ENCODE data around the gene IL17REL. TPM values are rescaled to one million over a fixed set of nuclear protein-coding genes. Genes with fewer than 3 reads are reported as not detected.
A peak's percentile ranks its signal among the peaks of the same experiment; 100 is the strongest.

IL17REL gene
- total and polyA plus RNA-seq, 10 of the 15 experiments (the other 5 are each of a cell fraction or from before 2014, with no cell fraction given), result 0.03 TPM; not detected in 9

DNA sequence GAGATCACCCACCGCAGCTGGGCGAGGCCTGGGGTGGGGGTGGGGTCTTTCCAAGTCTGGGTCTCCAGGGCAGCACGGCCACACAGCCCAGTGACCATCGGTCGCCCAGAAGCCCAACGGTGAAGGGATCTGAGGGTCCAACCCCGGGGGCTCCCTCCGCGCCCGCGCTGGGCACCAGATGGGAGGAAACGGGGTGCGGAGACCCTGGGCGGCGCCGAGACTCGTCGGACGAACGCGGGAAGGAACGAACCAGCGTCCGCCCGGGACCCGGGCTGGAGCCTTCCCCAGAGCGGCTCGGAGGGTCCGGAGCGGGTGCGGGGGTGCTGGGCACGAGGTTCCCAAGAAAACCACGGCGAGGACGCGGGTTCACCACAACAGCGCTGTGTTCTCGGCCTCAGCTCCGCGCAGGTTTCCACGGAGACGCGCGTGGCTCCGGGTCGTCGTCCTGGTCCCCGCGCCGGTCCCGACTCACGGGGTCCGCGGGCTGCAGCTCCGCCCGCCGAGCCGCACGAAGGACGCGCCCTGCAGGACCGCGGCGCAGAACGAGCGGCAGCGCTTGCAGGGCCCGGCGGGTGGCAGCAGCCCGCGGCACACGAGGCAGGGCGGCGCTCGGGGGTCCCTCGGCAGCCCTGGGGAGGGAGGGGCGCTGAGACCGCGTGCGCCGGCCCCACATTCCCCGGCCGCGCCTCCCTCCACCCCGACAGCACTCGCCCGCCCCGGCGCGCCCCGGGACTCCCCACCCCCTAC is 2.3 kb upstream of the IL17REL start (continued):
- TF ChIP-seq, protein P1, sequence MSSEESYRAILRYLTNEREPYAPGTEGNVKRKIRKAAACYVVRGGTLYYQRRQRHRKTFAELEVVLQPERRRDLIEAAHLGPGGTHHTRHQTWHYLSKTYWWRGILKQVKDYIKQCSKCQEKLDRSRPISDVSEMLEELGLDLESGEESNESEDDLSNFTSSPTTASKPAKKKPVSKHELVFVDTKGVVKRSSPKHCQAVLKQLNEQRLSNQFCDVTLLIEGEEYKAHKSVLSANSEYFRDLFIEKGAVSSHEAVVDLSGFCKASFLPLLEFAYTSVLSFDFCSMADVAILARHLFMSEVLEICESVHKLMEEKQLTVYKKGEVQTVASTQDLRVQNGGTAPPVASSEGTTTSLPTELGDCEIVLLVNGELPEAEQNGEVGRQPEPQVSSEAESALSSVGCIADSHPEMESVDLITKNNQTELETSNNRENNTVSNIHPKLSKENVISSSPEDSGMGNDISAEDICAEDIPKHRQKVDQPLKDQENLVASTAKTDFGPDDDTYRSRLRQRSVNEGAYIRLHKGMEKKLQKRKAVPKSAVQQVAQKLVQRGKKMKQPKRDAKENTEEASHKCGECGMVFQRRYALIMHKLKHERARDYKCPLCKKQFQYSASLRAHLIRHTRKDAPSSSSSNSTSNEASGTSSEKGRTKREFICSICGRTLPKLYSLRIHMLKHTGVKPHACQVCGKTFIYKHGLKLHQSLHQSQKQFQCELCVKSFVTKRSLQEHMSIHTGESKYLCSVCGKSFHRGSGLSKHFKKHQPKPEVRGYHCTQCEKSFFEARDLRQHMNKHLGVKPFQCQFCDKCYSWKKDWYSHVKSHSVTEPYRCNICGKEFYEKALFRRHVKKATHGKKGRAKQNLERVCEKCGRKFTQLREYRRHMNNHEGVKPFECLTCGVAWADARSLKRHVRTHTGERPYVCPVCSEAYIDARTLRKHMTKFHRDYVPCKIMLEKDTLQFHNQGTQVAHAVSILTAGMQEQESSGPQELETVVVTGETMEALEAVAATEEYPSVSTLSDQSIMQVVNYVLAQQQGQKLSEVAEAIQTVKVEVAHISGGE (CRISPR knock-in tag; IDR thresholded peaks at IDR 0.05), result no peak
- peak in 1 of 2 experiments; percentile 35; a peak in 1 of 4 replicates for TF ChIP-seq BHLHE40 (IDR thresholded peaks at IDR 0.05; ENCODE audit: borderline replicate concordance in 1 of 2, low read depth in 2 of 2, low read length in 1 of 2)
- peak; percentile 36 for TF ChIP-seq IKZF1 (conservative IDR thresholded peaks at IDR 0.05)

DNA sequence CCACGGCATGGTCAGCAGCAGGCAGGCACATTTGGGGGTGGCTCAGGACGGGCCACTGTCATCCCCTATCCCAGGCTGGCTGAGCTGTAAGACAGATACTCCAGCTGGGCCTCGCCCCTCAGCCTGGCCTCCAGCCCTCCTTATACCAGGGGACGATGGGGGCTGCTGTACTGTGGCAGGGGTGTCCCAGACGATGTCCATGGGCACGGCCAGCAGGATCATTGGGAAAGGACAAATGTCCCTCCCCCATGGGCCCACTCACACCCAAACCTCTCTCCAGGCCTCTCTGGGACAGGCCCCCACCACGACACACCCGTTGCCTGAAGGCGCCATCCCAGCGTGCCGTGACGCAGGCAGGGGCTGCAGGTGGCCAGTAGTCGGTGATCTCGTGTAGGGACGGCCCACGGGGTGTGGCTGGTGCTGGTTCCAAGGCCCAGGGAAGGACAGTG is 1.5 kb upstream of the IL17REL start:
- ChIA-PET POLR2A (interaction anchor here (0.6 to 1.4 kb wide), 3 partner anchors 19 to 87 kb away, joined by 3 to 14 read pairs (median 3); no protein-coding TSS in a partner anchor), SMC1A (ENCODE audit: uncharacterized antibody, unreplicated experiment) (no interaction called here), CTCF (interaction anchor here (0.9 to 1.1 kb wide), 2 partner anchors 16 to 22 kb away, joined by 3 to 4 read pairs; no protein-coding TSS in a partner anchor), RAD21 (ENCODE audit: unreplicated experiment) (interaction anchor here (0.9 to 2.1 kb wide), 2 partner anchors 16 to 246 kb away, joined by 3 to 5 read pairs; no protein-coding TSS in a partner anchor)
- H4K20me1 ChIP-seq (ENCODE audit: control insufficient read depth, insufficient read depth), result no peaks in the 10 kb centered on the region
- DNase-seq (ENCODE audit: low read depth, low spot score) (no peak), FAIRE-seq (no peak), ATAC-seq (no peak)
- H3K9me3 ChIP-seq (replicated peaks; ENCODE audit: control insufficient read depth, insufficient read depth, low read length), result no peaks in the 10 kb centered on the region; the same call in 2 of the 3 replicates
- no peak overlapping the region for H3K27ac ChIP-seq (ENCODE audit: control insufficient read depth, insufficient read depth)
- intact Hi-C loops (cut with micrococcal nuclease; ENCODE audit: unreplicated experiment), result no loop called here
- no peaks in the 10 kb centered on the region for H3K36me3 ChIP-seq (ENCODE audit: control insufficient read depth in 2 of 2, insufficient read depth in 2 of 2, low read length in 1 of 2)
- in situ Hi-C loops (cut with MboI), result no loop called here
- no peaks in the 10 kb centered on the region; a peak in 1 of 4 replicates for H3K27me3 ChIP-seq (replicated peaks in 1 of 2; ENCODE audit: control insufficient read depth in 2 of 2, insufficient read depth in 2 of 2, low read length in 1 of 2)
- TF ChIP-seq, protein P2, sequence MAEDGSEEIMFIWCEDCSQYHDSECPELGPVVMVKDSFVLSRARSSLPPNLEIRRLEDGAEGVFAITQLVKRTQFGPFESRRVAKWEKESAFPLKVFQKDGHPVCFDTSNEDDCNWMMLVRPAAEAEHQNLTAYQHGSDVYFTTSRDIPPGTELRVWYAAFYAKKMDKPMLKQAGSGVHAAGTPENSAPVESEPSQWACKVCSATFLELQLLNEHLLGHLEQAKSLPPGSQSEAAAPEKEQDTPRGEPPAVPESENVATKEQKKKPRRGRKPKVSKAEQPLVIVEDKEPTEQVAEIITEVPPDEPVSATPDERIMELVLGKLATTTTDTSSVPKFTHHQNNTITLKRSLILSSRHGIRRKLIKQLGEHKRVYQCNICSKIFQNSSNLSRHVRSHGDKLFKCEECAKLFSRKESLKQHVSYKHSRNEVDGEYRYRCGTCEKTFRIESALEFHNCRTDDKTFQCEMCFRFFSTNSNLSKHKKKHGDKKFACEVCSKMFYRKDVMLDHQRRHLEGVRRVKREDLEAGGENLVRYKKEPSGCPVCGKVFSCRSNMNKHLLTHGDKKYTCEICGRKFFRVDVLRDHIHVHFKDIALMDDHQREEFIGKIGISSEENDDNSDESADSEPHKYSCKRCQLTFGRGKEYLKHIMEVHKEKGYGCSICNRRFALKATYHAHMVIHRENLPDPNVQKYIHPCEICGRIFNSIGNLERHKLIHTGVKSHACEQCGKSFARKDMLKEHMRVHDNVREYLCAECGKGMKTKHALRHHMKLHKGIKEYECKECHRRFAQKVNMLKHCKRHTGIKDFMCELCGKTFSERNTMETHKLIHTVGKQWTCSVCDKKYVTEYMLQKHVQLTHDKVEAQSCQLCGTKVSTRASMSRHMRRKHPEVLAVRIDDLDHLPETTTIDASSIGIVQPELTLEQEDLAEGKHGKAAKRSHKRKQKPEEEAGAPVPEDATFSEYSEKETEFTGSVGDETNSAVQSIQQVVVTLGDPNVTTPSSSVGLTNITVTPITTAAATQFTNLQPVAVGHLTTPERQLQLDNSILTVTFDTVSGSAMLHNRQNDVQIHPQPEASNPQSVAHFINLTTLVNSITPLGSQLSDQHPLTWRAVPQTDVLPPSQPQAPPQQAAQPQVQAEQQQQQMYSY (CRISPR knock-in tag; IDR thresholded peaks at IDR 0.05), result no peak
- TF ChIP-seq NR2F1 (conservative IDR thresholded peaks at IDR 0.05), result 0 out of 2 replicates have a peak, but pooled peaks have one; percentile 25
- no peaks in the 10 kb centered on the region for H3K79me2 ChIP-seq (ENCODE audit: control insufficient read depth, insufficient read depth, low read length)
- no peak overlapping the region for H3K9ac ChIP-seq (ENCODE audit: control insufficient read depth, insufficient read depth, low read length)
- WGBS (ENCODE audit: insufficient coverage, insufficient replicate concordance, low lambda C conversion rate, missing lambda C conversion rate), result 58% methylated on average over 16 of the region's 16 CpGs
- peaks cover 36% of the 10 kb centered on the region for H3K4me1 ChIP-seq (ENCODE audit: control insufficient read depth, insufficient read depth, low read length)
- peak overlapping the region; percentile 55; the same call in 1 of the 2 replicates for H3K4me2 ChIP-seq (ENCODE audit: control insufficient read depth, insufficient read depth)
- no peak overlapping the region for H3K4me3 ChIP-seq
- H2AFZ ChIP-seq (ENCODE audit: control insufficient read depth, low read depth, low read length), result no peak overlapping the region
- no TSS peak for BruUV-seq (replicated peaks)
